Measurements from ENCODE around the gene SLC18B1.
A peak's percentile ranks its signal among the peaks of the same experiment; 100 is the strongest.
"Not testable (repeated sequence)": the region's sequence is repeated elsewhere in the genome, so short reads cannot be mapped to it uniquely, and the experiment has no call there.

The SLC18B1 gene

DNA sequence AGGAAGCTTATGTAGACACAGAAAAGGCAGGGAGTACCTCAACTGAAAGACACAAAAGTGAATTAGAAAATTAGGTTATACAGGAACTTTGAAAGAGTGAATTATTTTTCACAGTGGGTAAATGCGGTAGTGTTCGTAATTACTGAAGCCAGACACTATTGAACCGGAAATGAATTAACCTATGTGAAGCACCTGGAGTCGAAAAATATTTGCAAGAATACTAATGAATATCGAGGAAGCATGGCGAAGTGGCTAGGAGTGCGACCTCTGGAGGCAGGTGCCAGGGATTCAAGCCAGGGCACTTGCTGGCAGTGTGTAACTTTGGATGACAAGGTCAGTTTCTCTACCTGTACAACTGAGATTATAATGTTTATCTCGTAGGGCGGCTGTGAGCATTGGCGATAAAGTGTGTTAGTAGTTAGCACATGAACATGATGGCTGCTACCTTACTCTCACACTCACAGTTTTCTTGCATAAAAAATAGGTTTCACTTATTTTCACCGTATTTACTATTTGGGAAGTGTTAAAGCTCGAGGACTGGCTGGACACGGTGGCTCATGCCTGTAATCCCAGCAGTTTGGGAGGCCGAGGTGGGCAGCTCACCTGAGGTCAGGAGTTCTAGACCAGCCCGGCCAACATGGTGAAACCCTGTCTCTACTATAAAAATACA is 567 bp upstream of the SLC18B1 start:
- DNase-seq = peak; percentile 80 to 81

DNA sequence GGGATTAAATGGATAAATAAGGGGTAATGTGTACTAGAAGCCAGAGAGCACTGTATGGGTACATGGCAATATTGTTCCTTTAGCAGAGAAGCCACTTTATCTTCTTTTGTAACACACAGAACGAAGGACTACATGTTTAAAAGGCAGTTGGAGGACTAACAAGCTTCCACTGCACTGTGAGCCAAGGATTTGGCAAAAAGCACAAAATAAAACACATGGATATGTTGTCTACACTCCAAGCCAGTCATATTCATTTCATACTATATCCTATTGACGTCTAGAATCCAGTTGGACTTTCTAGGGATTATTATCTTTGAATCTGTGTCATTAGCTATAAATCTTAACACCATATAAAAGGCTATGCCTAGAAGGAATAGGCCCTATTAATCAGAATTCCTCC is 3.0 kb downstream of the SLC18B1 start:
- no peak for DNase-seq

GRCh38 chr6:132792510-132792909 is 5.9 kb downstream of the SLC18B1 start:
- DNase-seq = no peak

DNA sequence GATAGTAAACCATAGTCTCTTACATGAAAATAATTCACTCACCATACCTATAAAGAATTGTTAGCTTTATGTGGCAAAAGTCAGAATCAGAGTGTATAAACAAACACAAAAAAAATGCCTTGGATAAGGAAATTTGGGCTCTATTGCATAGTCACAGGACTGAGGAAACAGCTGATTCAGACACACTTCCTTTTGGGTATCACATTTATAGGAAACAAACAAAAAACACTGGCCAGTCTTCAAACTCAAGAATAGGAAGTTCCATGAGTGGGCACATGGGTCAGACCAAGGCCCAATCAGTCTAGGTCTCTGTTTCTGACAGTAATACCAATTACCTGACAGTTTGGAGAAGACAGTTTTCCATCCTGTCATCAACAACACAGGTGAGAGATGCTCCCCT is 8.0 kb downstream of the SLC18B1 start:
- no peak for DNase-seq

- DNase-seq = no peak
Measured at GRCh38 chr6:132789396-132789776, 9.1 kb downstream of the SLC18B1 start.

- DNase-seq = no peak
Measured at GRCh38 chr6:132788658-132789395, 9.6 kb downstream of the SLC18B1 start.

DNA sequence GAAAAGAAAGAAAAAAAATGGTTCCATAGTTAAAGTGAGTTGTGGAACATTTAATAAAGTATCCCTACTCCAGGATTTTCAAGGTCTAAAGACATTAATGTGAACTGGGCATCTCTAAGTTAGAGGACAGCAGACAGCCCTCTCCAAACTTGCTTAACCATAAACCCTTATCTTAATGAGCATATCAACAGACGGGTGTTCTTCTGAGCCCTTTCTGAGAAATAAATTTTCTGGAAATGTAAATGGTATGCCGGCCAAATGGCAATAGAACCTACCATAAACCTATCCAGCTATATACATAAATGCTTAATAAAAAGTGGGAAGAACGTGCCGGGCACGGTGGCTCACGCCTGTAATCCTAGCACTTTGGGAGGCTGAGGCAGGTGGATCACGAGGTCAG is 12.5 kb downstream of the SLC18B1 start:
- no peak for DNase-seq

DNA sequence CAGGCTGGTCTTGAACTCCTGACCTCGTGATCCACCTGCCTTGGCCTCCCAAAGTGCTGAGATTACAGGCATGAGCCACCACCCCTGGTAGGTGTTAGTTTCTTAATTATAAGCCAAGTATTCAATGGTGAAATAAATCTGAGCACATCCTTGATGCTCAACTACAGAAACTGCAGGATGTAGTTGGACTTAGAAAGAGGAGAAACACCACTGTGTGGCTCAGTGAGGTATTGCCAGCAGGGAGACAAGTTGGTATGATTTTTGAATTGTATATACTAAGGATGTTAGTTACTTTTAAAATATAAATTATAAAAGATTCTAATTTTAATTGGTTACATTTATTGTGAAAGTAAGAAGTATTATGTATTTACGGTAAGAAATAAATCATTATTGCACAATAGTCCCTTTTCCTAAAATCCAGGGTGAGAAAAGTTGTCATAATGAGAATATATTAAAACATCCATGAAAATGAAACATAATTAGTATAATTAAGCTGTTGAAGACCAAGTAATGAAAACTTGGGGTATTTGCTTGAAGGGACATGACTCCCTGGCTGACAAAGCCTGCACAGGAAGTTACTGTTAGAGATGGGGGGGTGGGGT is 17.6 kb downstream of the SLC18B1 start:
- DNase-seq = no peak

DNA sequence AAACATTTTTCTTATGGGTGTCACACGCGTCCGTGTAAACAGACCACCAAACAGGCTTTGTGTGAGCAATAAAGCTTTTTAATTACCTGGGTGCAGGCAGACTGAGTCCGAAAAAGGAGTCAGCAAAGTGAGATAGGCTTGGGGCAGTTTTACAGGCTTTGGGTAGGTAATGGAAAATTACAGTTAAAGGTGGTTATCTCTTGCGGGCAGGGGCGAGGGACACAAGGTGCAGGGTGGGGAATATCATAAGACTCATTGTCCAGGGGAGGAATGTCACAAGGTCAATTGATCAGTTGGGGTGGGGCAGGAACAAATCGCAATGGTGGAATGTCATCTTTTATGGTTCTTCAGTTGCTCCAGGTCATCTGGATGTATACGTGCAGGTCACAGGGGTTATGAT is 20.6 kb downstream of the SLC18B1 start:
- DNase-seq = not testable (repeated sequence)

DNA sequence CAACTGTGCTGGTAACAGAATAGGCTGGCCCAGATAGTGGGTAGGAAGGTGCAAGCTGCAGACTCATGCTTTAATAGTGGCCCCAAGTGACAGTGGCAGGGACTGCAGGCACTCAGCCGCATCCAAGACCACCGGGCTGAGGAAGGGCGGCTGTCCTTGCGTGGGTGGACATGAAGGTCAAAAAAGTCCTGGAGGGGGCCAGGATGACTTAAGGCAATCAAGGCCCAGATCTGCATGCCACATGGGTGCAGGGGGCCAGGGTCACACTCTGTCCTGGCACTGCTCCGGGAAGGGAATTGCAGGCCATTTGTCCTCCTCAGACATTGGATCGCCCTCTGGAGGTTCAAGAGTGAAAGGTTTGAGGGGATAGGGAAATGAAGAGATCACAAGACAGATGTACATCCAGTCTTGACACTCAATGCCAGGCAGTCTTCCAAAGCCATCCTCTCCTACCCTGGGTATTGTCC is 30.4 kb downstream of the SLC18B1 start:
- DNase-seq = peak; percentile 30 to 45

DNA sequence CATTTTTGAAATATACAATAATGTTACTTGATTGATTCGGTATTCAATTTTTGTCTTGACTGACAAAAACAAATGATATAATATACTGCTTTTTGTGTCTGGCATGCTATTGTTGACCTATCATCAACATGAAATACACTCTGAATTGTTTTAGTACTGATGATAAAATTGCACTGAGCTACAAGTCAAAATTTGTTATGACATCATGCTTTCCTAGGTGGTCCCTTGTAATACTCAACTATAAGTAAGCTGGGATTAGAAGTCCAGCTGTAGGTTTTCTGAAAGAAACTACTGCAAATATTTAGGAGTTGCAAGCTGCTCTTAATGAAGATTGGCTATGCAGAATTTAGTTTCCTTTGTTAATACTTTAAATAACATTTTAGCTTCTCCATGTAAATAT is 32.9 kb downstream of the SLC18B1 start:
- no peak for DNase-seq

DNA sequence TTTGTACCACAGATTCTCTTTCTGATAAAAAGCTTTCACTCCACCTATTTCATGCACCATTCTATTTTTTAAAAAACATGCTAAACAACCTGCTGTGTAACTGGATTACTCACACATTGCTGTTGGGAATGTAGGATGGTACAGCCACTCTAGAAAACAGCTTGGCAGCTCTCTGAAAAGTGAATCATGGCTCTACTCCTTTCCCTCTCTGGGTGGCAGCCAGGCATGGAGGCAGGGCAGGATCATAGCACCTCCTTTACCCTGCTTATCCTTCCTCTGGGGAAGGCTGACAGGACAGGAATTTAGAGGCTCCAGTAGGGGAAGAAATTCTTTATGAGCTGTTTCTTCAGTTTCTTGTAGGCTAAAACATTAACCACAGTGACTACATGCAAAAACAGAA is 34.1 kb downstream of the SLC18B1 start:
- no peak for DNase-seq

GRCh38 chr6:132763269-132763668 is 35.2 kb downstream of the SLC18B1 start:
- peak; percentile 43 to 46 for DNase-seq

DNA sequence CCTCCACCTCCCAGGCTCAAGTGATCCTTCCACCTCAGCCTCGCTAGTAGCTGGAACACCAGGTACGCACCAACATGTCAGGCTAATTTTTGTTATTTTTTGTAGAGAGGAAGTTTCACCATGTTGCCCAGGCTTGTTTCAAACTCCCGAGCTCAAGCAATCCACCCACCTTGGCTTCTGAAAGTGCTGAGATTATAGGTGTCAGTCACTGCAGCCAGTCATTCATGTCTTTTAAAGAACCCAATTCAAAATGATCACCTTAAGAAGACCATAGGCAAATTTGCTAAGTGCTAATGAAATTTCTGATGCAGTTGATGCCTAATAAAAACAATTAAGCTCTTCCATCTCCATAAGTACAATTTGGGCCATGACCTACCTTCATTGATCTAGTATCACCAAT is 38.2 kb downstream of the SLC18B1 start:
- no peak for DNase-seq

GRCh38 chr6:132758689-132759088 is 39.7 kb downstream of the SLC18B1 start:
- no peak for DNase-seq

GRCh38 chr6:132752255-132752654 is 46.2 kb downstream of the SLC18B1 start:
- DNase-seq = no peak

GRCh38 chr6:132751828-132752227 is 46.6 kb downstream of the SLC18B1 start:
- DNase-seq = no peak

DNA sequence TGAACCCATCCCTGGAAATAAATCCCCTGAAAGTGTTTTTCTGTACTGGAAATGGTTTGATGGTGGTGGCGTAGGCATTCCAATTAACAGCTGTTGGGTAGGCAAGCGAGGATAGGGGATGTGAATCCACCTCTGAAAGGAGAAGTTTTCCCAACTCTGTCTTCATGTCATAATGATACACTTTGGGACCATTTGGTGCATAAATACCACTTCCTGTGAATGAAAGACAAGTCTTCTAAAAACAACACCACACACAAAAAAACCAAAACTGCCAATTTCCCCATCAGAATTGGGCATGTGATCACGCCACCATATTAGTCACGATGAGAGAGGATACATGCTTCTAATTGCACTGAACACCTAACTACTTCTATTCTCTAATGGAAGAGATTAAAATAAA is 47.1 kb downstream of the SLC18B1 start:
- no peak for DNase-seq

- DNase-seq = no peak
Measured at GRCh38 chr6:132750455-132751248, 47.8 kb downstream of the SLC18B1 start.

- DNase-seq = no peak
Measured at GRCh38 chr6:132749111-132749510, 49.3 kb downstream of the SLC18B1 start.

DNA sequence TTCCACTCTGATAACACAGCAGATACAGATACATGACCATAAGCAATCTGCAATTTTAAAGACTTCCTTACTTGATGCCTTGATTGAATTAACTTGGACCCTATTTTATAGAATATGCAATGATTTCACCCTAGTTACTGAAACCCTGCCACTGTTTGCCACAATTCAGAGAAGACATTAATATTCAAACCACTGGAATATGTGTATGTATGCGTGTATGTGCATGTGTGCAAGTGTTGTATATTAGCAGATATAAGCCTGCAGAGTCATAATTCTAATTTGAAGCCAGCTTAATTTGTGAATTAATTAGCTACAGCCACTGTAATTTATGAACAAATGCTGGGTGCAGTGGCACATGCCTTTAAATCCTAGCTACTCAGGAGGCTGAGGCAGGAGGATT is 50.0 kb downstream of the SLC18B1 start:
- DNase-seq = no peak

DNA sequence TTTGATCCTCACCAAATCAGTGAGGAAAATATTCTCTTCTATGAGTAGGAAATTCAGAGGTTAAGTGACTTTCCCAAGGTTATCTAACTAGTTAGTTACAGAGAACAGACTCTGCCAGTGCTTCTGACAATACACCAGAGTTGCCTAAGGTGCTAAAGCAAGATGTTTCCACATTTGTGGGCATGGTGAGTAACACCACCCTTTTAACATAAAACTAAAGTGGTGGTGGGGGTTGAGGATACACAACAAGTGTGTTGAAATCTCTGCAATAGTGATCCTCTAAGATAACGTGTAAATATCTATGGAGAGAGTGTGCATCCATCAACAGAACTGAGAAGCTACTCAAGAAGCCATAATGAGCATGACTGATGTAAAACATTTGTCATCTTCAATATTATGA is 52.4 kb downstream of the SLC18B1 start:
- DNase-seq = no peak

DNA sequence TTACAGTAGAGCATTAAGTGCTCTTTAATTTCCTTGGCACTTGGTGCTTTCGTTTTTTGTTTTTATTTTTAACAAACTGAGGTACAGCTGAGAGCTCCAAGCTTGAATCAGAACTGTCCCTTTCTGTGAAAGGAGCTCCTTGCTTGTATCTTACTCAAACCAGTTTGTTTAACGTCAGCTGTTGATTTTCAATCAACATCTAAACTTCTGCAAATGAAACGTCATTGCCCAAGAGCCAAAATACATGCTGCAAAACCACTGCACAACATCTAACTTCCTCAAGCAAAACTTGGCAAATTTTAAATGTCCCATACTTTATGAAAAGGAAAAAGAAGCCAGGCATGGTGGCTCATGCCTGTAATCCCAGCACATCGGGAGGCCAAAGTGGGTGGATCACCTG is 55.9 kb downstream of the SLC18B1 start:
- no peak for DNase-seq
